HG02943 (cell line): ENCODE data around the gene FYB1.

Experiments used
- ATAC-seq: cut with Tn5 transposase; IDR thresholded peaks from one replicate; pipeline ENCODE4 v1.9.1; 2021; ENCODE audit warnings: mild to moderate bottlenecking, low read depth, moderate library complexity; ENCODE audit not compliant: unreplicated experiment

FYB1 gene

GRCh38 chr5:39062530-39062929 is 156.8 kb downstream of the FYB1 start:
- no peak for ATAC-seq

GRCh38 chr5:39062104-39062503 is 157.3 kb downstream of the FYB1 start:
- no peak for ATAC-seq

GRCh38 chr5:39059064-39059463 is 160.3 kb downstream of the FYB1 start:
- ATAC-seq, result no peak

- ATAC-seq, result peak; percentile 68
Measured at GRCh38 chr5:39058178-39058921, 161.0 kb downstream of the FYB1 start.

- no peak for ATAC-seq
Measured at GRCh38 chr5:39057734-39058133, 161.6 kb downstream of the FYB1 start.

- ATAC-seq, result no peak
Measured at GRCh38 chr5:39055768-39056398, 163.5 kb downstream of the FYB1 start.
